DOHH2 (cell line): ENCODE data around the gene CCM2.

Experiments used
- EZH2phosphoT487 ChIP-seq: fragments of 200-600 bp; sonication (generic); IDR thresholded peaks from 2 replicates; pipeline ENCODE4 v1.6.1; 2017; ENCODE audit warnings: borderline replicate concordance, mild to moderate bottlenecking, antibody characterized with exemption, low read length, moderate library complexity, mixed read lengths
- TF ChIP-seq, protein P1 (sequence below): fragments of 200-600 bp; sonication (generic); IDR thresholded peaks from one replicate; pipeline ENCODE4 v1.5.1; 2014; ENCODE audit warnings: antibody characterized with exemption, mild to moderate bottlenecking, low read depth, low read length; ENCODE audit not compliant: poor library complexity, severe bottlenecking

DNA sequence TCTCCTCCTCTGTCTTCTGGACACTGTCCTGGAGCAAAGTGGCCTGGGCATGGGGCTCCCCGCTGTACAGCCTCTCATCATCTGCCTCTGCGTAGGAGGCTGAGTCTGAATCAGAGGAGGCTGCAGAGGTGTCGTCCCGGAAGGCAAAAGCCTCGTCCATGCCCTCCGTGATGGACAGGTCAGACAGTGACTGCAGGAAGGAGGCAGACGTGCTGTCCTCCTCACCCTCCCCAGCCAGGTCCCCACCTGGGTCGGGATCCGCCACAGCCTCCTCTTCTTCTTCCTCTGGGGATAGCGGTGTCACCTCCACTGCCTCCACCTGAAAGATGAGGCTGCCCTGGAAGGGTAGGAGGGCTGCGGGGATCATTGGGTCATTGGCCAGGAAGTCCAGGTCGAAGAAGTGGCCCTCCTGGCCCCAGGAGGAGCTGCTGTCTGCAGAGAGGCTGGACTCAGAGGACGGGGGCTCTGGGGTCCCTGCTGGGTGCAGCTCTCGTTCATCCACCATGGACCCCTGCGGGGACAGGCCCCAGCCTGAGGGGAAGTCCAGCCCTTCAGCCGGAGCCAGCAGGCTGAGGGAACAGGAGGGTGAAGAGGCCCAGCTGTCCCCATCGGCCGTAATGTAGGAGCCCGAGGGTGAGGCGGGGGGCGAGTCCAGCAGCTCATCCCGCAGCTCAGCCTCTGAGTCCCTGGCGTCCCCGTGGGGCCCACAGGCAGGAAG, 85.1 kb downstream of the CCM2 start:
- TF ChIP-seq EZH2phosphoT487, result no peak
- TF ChIP-seq, protein P1, sequence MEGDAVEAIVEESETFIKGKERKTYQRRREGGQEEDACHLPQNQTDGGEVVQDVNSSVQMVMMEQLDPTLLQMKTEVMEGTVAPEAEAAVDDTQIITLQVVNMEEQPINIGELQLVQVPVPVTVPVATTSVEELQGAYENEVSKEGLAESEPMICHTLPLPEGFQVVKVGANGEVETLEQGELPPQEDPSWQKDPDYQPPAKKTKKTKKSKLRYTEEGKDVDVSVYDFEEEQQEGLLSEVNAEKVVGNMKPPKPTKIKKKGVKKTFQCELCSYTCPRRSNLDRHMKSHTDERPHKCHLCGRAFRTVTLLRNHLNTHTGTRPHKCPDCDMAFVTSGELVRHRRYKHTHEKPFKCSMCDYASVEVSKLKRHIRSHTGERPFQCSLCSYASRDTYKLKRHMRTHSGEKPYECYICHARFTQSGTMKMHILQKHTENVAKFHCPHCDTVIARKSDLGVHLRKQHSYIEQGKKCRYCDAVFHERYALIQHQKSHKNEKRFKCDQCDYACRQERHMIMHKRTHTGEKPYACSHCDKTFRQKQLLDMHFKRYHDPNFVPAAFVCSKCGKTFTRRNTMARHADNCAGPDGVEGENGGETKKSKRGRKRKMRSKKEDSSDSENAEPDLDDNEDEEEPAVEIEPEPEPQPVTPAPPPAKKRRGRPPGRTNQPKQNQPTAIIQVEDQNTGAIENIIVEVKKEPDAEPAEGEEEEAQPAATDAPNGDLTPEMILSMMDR, result no peak
